ENCODE results near the gene JARID2. TPM values are rescaled to one million over a fixed set of nuclear protein-coding genes. Genes with fewer than 3 reads are reported as not detected.
A peak's percentile ranks its signal among the peaks of the same experiment; 100 is the strongest.
"Not testable (repeated sequence)": the region's sequence is repeated elsewhere in the genome, so short reads cannot be mapped to it uniquely, and the experiment has no call there.

The JARID2 gene
- total and polyA plus RNA-seq, 10 of the 15 experiments (the other 5 are each of a cell fraction or from before 2014, with no cell fraction given) = 4.2 to 21.6 (median 11.7) TPM

DNA sequence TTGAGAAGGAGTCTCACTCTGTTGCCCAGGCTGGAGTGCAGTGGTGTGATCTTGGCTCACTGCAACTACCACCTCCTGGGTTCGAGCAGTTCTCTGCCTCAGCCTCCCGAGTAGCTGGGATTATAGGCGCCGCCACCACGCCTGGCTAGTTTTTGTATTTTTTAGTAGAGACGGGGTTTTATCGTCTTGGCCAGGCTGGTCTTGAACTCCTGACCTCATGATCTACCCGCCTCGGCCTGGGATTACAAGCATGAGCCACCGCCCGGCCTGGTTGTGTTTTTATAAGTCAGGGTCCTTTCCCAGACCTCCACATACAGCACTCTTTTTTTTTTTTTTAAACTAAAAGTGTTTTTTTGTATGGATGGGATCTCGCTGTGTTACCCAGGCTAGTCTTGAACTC is 51.3 kb downstream of the JARID2 start:
- ChIA-PET CTCF (interaction anchor here (0.5 to 1.2 kb wide), 4 partner anchors 19 to 1502 kb away, joined by 3 to 4 read pairs (median 4); no protein-coding TSS in a partner anchor), POLR2A (interaction anchor here (1.1 to 1.5 kb wide), 4 partner anchors 10 to 45 kb away, joined by 3 to 6 read pairs (median 4); no protein-coding TSS in a partner anchor), RAD21 (ENCODE audit: unreplicated experiment) (interaction anchor here (0.7 to 5.8 kb wide), 5 partner anchors 9 to 43 kb away, joined by 3 to 32 read pairs (median 5); no protein-coding TSS in a partner anchor), SMC1A (ENCODE audit: uncharacterized antibody, unreplicated experiment) (interaction anchor here (0.5 to 20.9 kb wide), 10 partner anchors 8 to 58 kb away, joined by 3 to 301 read pairs (median 5); no protein-coding TSS in a partner anchor)
- Histone ChIP-seq H3K4me1 (ENCODE audit: control insufficient read depth, insufficient read depth, low read length) (peaks cover 73% of the 10 kb centered on the region), H3K79me2 (ENCODE audit: control insufficient read depth, insufficient read depth, low read length) (peaks cover 95% of the 10 kb centered on the region), H3K27ac (ENCODE audit: control insufficient read depth, insufficient read depth) (peak overlapping the region; percentile 57), H3K4me2 (ENCODE audit: control insufficient read depth, insufficient read depth) (peak overlapping the region; percentile 86)
- H3K27me3 ChIP-seq (replicated peaks in 1 of 2; ENCODE audit: control insufficient read depth in 2 of 2, insufficient read depth in 2 of 2, low read length in 1 of 2); BruUV-seq (replicated peaks); DNase-seq (ENCODE audit: low read depth, low spot score); H2AFZ ChIP-seq (ENCODE audit: control insufficient read depth, low read depth, low read length); ATAC-seq; FAIRE-seq; H3K4me3 ChIP-seq; H4K20me1 ChIP-seq (ENCODE audit: control insufficient read depth, insufficient read depth); intact Hi-C loops (cut with micrococcal nuclease; ENCODE audit: unreplicated experiment); H3K36me3 ChIP-seq (ENCODE audit: control insufficient read depth in 2 of 2, insufficient read depth in 2 of 2, low read length in 1 of 2); H3K9me3 ChIP-seq (replicated peaks; ENCODE audit: control insufficient read depth, insufficient read depth, low read length); in situ Hi-C loops (cut with MboI); H3K9ac ChIP-seq (ENCODE audit: control insufficient read depth, insufficient read depth, low read length): not testable (repeated sequence)
- 92% methylated on average over 12 of the region's 12 CpGs for WGBS (ENCODE audit: insufficient coverage, insufficient replicate concordance, low lambda C conversion rate, missing lambda C conversion rate)

DNA sequence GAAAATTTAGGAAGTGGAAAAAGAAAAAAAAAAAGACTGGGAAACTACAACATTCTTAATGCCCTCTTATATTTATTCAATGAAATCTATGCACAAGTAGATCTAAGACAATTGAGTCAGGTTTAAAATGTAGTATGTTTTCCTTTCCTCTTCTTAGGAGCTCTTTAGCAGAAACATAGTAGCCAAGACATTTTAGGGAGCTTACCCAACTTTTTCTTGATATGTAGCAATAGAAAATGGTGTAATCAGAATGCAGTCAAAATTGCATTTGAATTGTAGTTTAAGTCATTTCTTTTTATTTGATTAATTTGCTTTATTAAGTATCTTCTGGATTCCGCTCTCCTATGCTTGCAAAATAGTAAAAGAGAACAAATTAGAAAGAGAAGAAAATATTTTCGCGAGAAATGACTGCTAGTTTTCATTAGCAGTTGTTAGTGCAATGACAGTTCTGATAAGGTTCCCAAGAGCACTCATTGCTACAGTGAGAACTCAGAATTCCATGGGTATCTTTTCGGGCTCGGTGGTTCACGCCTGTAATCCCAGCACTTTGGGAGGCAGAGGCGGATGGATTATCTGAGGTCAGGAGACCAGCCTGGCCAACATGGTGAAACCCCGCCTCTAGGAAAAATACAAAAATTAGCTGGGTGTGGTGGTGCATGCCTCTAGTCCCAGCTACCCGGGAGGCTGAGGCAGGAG is 52.2 kb downstream of the JARID2 start:
- H3K4me1 ChIP-seq (ENCODE audit: control insufficient read depth, insufficient read depth, low read length) = peaks cover 74% of the 10 kb centered on the region
- DNase-seq (ENCODE audit: low read depth, low spot score) = no peak
- no peak overlapping the region; the same call in 1 of the 2 replicates for H3K4me2 ChIP-seq (ENCODE audit: control insufficient read depth, insufficient read depth)
- H3K9ac ChIP-seq (ENCODE audit: control insufficient read depth, insufficient read depth, low read length) = no peak overlapping the region
- peaks cover 95% of the 10 kb centered on the region for H3K79me2 ChIP-seq (ENCODE audit: control insufficient read depth, insufficient read depth, low read length)
- SMC1A ChIA-PET (ENCODE audit: uncharacterized antibody, unreplicated experiment) = interaction anchor here (0.5 to 20.9 kb wide), 13 partner anchors 7 to 124 kb away, joined by 3 to 301 read pairs (median 5); no protein-coding TSS in a partner anchor
- no peak overlapping the region for H2AFZ ChIP-seq (ENCODE audit: control insufficient read depth, low read depth, low read length)
- in situ Hi-C loops (cut with MboI) (no loop called here), intact Hi-C loops (cut with micrococcal nuclease; ENCODE audit: unreplicated experiment) (no loop called here)
- no peak for FAIRE-seq
- no TSS peak for BruUV-seq (replicated peaks)
- H3K27me3 ChIP-seq (replicated peaks in 1 of 2; ENCODE audit: control insufficient read depth in 2 of 2, insufficient read depth in 2 of 2, low read length in 1 of 2) = no peaks in the 10 kb centered on the region
- no peak for ATAC-seq
- H3K27ac ChIP-seq (ENCODE audit: control insufficient read depth, insufficient read depth) = no peak overlapping the region
- H3K4me3 ChIP-seq = no peak overlapping the region
- WGBS (ENCODE audit: insufficient coverage, insufficient replicate concordance, low lambda C conversion rate, missing lambda C conversion rate) = 97% methylated on average over 9 of the region's 9 CpGs
- no peaks in the 10 kb centered on the region for H4K20me1 ChIP-seq (ENCODE audit: control insufficient read depth, insufficient read depth)
- RAD21 ChIA-PET (ENCODE audit: unreplicated experiment) = interaction anchor here (0.6 to 5.8 kb wide), 6 partner anchors 10 to 44 kb away, joined by 3 to 32 read pairs (median 4); no protein-coding TSS in a partner anchor
- CTCF ChIA-PET = interaction anchor here (1.1 to 1.9 kb wide), 3 partner anchors 13 to 33 kb away, joined by 3 to 8 read pairs (median 5); no protein-coding TSS in a partner anchor
- H3K36me3 ChIP-seq (ENCODE audit: control insufficient read depth in 2 of 2, insufficient read depth in 2 of 2, low read length in 1 of 2) = 0 out of 4 replicates have a peak, but pooled peaks cover 0 to under 1% of the 10 kb centered on the region in 2 experiments
- no peaks in the 10 kb centered on the region for H3K9me3 ChIP-seq (replicated peaks; ENCODE audit: control insufficient read depth, insufficient read depth, low read length)
- POLR2A ChIA-PET = interaction anchor here (0.7 to 2.6 kb wide), 7 partner anchors 10 to 47 kb away, joined by 3 to 7 read pairs (median 4); no protein-coding TSS in a partner anchor
- TF ChIP-seq JUND (IDR thresholded peaks at IDR 0.05; ENCODE audit: low read depth, low read length) = no peak
- TF ChIP-seq, protein P1, sequence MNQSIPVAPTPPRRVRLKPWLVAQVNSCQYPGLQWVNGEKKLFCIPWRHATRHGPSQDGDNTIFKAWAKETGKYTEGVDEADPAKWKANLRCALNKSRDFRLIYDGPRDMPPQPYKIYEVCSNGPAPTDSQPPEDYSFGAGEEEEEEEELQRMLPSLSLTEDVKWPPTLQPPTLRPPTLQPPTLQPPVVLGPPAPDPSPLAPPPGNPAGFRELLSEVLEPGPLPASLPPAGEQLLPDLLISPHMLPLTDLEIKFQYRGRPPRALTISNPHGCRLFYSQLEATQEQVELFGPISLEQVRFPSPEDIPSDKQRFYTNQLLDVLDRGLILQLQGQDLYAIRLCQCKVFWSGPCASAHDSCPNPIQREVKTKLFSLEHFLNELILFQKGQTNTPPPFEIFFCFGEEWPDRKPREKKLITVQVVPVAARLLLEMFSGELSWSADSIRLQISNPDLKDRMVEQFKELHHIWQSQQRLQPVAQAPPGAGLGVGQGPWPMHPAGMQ (IDR thresholded peaks at IDR 0.05; ENCODE audit: borderline replicate concordance) = no peak
- no peak for TF ChIP-seq BRCA1 (IDR thresholded peaks at IDR 0.05; ENCODE audit: low read depth, low read length)
- no peak for TF ChIP-seq KDM1A (IDR thresholded peaks at IDR 0.05; ENCODE audit: borderline replicate concordance)
- TF ChIP-seq, protein P2, sequence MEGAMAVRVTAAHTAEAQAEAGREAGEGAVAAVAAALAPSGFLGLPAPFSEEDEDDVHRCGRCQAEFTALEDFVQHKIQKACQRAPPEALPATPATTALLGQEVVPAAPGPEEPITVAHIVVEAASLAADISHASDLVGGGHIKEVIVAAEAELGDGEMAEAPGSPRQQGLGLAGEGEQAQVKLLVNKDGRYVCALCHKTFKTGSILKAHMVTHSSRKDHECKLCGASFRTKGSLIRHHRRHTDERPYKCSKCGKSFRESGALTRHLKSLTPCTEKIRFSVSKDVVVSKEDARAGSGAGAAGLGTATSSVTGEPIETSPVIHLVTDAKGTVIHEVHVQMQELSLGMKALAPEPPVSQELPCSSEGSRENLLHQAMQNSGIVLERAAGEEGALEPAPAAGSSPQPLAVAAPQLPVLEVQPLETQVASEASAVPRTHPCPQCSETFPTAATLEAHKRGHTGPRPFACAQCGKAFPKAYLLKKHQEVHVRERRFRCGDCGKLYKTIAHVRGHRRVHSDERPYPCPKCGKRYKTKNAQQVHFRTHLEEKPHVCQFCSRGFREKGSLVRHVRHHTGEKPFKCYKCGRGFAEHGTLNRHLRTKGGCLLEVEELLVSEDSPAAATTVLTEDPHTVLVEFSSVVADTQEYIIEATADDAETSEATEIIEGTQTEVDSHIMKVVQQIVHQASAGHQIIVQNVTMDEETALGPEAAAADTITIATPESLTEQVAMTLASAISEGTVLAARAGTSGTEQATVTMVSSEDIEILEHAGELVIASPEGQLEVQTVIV (IDR thresholded peaks at IDR 0.05; ENCODE audit: borderline replicate concordance, partially characterized antibody) = no peak
- TF ChIP-seq, protein P3, sequence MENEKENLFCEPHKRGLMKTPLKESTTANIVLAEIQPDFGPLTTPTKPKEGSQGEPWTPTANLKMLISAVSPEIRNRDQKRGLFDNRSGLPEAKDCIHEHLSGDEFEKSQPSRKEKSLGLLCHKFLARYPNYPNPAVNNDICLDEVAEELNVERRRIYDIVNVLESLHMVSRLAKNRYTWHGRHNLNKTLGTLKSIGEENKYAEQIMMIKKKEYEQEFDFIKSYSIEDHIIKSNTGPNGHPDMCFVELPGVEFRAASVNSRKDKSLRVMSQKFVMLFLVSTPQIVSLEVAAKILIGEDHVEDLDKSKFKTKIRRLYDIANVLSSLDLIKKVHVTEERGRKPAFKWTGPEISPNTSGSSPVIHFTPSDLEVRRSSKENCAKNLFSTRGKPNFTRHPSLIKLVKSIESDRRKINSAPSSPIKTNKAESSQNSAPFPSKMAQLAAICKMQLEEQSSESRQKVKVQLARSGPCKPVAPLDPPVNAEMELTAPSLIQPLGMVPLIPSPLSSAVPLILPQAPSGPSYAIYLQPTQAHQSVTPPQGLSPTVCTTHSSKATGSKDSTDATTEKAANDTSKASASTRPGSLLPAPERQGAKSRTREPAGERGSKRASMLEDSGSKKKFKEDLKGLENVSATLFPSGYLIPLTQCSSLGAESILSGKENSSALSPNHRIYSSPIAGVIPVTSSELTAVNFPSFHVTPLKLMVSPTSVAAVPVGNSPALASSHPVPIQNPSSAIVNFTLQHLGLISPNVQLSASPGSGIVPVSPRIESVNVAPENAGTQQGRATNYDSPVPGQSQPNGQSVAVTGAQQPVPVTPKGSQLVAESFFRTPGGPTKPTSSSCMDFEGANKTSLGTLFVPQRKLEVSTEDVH (IDR thresholded peaks at IDR 0.05; ENCODE audit: low read depth, partially characterized antibody) = no peak
- TF ChIP-seq ZNF217 (IDR thresholded peaks at IDR 0.05) = no peak
